ENCODE results near the gene MAMLD1. TPM values are rescaled to one million over a fixed set of nuclear protein-coding genes. Genes with fewer than 3 reads are reported as not detected.

MAMLD1 gene
- total RNA-seq, 1 donor from 2014 or later = 1.9 TPM

DNA sequence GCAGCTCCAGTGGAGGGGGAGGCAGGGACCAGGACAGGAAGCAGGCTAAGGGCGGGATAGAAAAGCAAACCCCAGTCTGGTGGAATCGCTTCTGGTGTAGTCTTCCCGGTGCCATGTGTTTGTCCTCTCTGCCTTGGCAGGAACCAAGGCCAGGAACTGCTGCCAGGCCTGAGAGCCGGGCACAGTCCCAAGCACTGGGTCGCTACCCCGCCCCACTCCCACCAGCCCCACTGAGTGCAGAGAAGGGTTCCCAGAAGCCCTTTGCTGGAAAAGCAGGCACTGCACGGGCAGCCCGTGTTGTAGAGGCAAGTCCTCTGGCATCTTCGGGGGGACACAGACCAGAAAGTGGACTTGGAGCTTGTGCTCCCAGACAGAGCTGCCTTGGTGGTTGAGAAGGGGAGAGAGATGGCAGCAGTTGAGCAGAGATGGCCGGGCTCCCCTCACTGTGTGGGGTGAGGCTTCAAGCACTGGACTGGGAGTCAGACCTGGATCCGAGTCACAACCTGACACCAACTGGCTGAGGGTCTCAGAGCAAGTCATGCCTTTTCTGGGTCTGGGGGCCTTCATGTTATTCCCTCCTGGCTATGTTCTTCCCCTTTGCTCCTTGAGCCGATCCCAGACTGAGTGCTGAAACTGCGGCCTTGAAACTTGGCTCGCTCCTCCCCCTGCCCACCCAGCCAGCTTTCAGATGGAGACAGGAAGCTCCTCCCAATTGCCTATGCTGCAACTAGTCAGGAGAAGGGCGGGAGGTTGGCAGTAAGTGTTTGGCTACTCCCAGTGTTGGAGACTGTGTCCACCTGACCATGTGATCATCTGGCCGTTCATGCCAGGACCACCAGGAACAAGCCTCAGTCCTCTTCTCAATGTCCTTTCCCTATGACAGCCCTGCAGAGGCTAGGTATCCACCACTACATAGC is 145.6 kb downstream of the MAMLD1 start:
- DNase-seq (peak; percentile 69), ATAC-seq (ENCODE audit: poor library complexity) (peak; percentile 91)
- intact Hi-C loops (cut with DNase I) = no loop called here

DNA sequence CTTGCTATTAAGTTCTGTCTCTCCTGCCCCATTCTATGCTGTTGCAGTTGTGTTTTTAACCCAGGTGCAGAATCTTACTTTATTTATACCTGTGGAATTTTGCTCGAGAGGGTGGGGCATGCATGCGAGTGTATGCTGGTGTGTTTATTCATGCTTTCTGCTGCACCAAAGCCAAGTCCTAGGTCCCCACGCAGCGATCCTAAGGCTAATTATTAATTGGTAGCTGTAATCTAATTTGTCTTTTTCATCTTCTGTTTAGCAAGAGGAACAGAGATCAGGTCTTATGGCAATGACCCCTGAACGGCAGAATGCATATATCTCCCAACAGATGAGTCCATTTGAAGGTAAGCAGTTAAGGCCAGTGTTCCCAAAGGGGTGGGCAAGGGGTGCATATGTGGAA is 146.6 kb downstream of the MAMLD1 start:
- ATAC-seq (ENCODE audit: poor library complexity) = no peak
- no peak for DNase-seq
- intact Hi-C loops (cut with DNase I) = no loop called here

- intact Hi-C loops (cut with DNase I) = no loop called here
Measured at GRCh38 chrX:150512461-150512901, 149.4 kb downstream of the MAMLD1 start.

DNA sequence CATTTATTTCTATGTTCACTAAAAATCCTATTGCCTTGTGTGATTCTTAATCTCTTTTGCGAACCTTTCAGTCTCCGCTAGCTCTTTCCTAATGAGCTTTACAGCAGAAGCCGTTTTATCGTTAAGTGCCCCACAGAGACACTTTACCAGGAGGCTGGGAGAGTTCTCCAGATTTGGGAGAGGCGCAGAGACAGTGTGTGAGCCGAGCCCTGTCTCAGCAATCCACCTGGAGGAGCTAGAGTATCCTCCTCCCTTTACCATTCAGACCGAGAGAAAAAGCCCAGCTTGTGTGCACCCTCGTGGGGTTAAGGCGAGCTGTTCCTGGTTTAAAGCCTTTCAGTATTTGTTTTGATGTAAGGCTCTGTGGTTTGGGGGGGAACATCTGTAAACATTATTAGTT is 150.4 kb downstream of the MAMLD1 start:
- intact Hi-C loops (cut with DNase I) = no loop called here
- ATAC-seq (ENCODE audit: poor library complexity) (no peak), DNase-seq (no peak)

More at GRCh38 chrX:150512461-150512901, 149.4 kb downstream of the MAMLD1 start:
- ATAC-seq (ENCODE audit: poor library complexity) (no peak), DNase-seq (no peak)

GRCh38 chrX:150514462-150514861 is 151.3 kb downstream of the MAMLD1 start:
- intact Hi-C loops (cut with DNase I) = no loop called here
- no peak for DNase-seq
- ATAC-seq (ENCODE audit: poor library complexity) = no peak

DNA sequence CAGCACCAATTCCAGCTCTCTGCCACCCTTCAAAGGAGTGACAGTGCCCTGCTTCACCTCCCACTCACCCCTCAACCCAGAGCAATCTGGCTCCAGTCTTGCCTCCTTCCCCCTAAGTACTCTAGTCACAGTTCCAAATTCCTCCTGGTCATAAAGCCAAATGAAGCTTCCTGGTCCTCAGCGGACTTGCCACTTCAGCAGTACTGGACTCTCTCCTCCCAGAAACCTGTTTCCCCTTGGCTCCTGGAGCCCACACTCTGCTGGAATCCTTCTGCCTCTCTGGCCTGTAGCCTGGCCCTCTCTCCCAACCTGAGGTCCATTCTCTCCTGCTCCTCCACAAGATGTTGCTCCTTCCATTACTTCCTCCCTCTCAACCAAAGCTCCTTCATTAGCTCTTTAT is 152.7 kb downstream of the MAMLD1 start:
- no peak for ATAC-seq (ENCODE audit: poor library complexity)
- intact Hi-C loops (cut with DNase I) = no loop called here

DNA sequence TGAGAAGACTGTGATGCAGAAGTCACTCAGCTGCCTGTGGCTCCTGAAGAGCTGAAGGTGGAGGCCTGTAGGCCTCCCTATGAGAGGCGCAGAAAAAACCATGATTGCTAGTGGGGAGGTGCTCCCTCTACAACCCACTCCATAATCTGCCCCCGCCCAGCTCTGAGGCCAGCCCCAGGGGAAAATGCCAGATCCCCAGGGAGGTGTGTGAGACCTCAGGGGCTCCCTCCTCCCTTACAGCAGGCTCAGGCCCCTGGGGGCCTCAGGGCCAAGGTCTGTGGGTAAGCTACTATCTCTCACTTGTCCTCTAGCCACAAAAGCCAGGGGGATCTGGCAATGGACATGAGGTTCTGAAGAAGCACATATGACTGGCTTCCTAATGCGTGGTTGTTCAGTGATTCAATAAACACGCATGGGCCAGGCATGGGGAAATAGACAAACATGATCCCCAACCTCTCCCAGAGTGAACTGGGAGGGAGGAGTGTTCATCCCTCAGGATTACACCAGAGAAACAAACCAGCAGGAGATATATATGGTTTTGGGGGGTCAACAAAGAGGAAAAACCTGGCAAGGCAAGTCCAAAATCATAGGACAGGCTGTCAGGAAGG is 154.3 kb downstream of the MAMLD1 start:
- no peak for ATAC-seq (ENCODE audit: poor library complexity)
- DNase-seq = no peak
- intact Hi-C loops (cut with DNase I) = no loop called here

More for the DNA sequence above, 152.7 kb downstream of the MAMLD1 start:
- DNase-seq = no peak

- DNase-seq (no peak), ATAC-seq (ENCODE audit: poor library complexity) (no peak)
- intact Hi-C loops (cut with DNase I) = no loop called here
Measured at GRCh38 chrX:150522494-150522893, 159.4 kb downstream of the MAMLD1 start.

DNA sequence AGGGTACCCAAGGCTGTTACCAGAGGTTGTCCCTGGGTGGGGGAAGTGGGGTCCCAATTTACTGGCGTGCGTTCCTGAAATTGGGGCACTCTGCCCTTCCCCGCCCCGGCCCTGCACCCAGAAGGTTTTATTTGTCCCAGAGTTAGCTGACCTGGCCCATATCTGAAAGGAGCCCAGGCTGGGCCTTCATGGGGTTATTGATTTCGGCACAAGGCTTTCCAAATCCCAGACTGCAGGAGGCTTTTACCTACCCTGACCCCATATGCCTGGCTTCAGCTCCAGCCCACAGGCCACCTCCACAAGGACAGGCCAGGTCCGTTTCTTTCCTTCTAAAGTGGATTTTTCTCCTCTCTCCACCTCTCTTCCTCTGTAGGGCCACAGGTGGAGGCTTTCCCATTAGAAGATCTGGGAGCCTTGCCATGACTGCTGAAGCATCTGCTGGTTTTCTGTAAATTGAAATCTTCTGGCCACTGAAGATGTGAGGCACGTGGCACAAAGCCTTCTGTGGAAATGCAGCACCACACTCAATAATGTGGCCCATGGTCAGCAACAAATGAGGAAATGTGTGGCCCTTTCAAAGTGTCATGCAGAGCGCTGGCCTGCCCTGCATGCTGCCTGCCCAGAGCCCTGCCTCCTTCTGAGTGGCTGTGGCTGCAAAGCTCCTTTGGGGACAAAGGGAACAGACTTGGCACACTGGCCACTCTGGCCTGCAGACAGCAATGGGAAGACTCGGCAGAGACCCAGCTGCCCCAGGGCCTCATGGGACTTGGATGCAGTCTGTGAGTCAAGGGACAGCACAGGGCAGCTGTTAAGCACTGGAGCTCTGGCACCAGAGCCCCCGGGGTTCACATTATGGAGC is 162.2 kb downstream of the MAMLD1 start:
- intact Hi-C loops (cut with DNase I) = no loop called here
- ATAC-seq (ENCODE audit: poor library complexity) (peak; percentile 91), DNase-seq (peak; percentile 72)

GRCh38 chrX:150526692-150527091 is 163.6 kb downstream of the MAMLD1 start:
- no peak for DNase-seq
- intact Hi-C loops (cut with DNase I) = no loop called here
- no peak for ATAC-seq (ENCODE audit: poor library complexity)

DNA sequence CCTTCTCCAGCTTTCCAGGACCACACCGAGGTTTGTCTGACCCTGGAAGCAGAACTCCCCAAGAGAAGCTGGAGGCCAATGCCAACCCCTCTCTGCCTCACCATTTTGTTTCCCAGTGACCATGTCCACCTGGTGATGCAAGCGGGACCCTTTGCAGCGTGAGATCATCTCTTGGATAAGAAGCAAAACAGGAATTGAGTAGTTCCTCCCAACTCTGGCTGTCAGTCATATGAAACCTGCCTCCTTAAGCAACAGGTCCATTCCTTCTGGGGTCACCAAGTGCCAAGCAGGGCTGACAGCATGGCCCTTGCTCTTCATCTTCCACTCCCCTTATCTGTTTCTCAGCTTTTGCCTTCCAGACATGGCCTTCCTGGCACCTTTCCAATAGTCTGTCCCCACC is 164.0 kb downstream of the MAMLD1 start:
- ATAC-seq (ENCODE audit: poor library complexity) = no peak
- DNase-seq = no peak
- intact Hi-C loops (cut with DNase I) = no loop called here

GRCh38 chrX:150529587-150529986 is 166.5 kb downstream of the MAMLD1 start:
- ATAC-seq (ENCODE audit: poor library complexity) (no peak), DNase-seq (no peak)
- intact Hi-C loops (cut with DNase I) = no loop called here

- ATAC-seq (ENCODE audit: poor library complexity) = no peak
- intact Hi-C loops (cut with DNase I) = no loop called here
- no peak for DNase-seq
Measured at GRCh38 chrX:150530821-150531220, 167.7 kb downstream of the MAMLD1 start.

DNA sequence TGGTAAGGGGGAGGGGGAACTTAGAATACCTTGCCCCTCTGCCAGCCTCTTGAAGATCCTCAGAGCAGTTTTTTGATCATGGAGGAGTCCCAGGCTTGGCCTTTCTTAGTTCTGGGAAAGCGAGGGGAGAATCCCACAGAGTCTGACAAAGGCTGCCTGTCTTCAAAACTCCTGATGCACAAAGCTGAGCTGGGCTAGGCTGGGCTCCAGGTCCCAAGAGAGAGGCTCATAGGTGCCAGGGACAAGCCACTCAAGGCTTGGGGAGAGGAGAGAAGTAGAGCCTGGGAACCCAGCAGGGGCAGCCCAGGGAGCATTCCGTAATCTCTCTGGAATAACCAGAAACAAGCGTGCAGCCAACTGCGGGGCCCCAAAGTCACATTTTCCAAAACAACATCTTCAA is 168.3 kb downstream of the MAMLD1 start:
- ATAC-seq (ENCODE audit: poor library complexity) (no peak), DNase-seq (no peak)
- intact Hi-C loops (cut with DNase I) = no loop called here

GRCh38 chrX:150533863-150534262 is 170.7 kb downstream of the MAMLD1 start:
- intact Hi-C loops (cut with DNase I) = no loop called here
- no peak for ATAC-seq (ENCODE audit: poor library complexity)
- no peak for DNase-seq

DNA sequence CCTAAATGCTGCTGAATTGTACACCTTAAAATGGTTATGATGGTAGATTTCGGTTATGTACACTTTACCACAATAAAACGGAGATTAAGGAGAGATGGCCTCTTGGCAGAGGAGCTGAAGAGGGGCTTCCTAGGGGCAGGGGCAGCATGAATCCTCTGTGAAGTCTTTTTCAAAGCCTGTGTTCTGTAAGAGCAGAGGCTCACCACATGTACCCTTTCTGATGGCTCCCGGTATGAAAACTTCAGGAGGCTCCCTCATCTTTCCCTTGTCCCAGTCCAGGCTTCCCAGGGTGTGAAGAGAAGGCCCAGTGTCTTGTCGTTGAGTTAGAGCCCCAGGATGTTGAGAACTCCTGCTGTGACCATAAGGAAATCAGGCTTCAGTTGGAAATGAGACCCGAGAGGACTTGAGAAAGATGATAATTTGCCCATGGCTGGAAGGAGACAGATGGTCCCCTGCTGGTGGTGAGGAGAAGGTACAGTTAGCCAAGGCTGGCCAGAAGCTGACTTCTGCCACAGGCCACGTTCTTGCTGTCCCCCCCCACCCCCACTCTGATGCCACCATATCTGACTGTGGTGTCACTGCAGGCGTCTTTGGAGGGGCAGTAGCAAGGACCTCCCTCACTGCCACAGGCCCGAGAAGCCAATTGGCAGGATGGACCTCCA is 173.5 kb downstream of the MAMLD1 start:
- DNase-seq (no peak), ATAC-seq (ENCODE audit: poor library complexity) (no peak)
- intact Hi-C loops (cut with DNase I) = no loop called here

GRCh38 chrX:150537851-150538250 is 174.7 kb downstream of the MAMLD1 start:
- intact Hi-C loops (cut with DNase I) = no loop called here
- ATAC-seq (ENCODE audit: poor library complexity) (no peak), DNase-seq (no peak)

GRCh38 chrX:150540965-150541364 is 177.8 kb downstream of the MAMLD1 start:
- intact Hi-C loops (cut with DNase I) = no loop called here
- ATAC-seq (ENCODE audit: poor library complexity) (no peak), DNase-seq (no peak)

DNA sequence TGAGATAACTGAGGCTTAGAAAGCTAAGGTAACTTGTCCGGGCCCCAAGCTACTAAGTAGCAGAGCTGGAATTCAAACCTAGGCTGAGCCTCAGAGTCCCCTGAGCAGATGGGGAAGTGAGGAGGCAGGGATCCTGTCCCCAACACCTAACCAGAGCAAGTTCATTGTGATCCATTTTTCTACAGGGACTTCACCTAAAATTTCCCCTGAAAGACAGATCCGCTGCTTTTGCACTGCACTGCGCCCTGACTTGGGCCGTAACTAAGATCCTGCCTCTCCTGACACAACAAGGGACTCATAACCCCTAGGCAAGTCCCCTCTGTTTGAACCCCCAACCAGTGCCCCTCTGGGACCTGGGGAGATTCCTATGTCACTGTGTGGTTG is 179.7 kb downstream of the MAMLD1 start:
- DNase-seq (no peak), ATAC-seq (ENCODE audit: poor library complexity) (no peak)
- intact Hi-C loops (cut with DNase I) = no loop called here
